Measurements from ENCODE around the gene TARBP2.

Gene TARBP2, protein sequence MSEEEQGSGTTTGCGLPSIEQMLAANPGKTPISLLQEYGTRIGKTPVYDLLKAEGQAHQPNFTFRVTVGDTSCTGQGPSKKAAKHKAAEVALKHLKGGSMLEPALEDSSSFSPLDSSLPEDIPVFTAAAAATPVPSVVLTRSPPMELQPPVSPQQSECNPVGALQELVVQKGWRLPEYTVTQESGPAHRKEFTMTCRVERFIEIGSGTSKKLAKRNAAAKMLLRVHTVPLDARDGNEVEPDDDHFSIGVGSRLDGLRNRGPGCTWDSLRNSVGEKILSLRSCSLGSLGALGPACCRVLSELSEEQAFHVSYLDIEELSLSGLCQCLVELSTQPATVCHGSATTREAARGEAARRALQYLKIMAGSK

DNA sequence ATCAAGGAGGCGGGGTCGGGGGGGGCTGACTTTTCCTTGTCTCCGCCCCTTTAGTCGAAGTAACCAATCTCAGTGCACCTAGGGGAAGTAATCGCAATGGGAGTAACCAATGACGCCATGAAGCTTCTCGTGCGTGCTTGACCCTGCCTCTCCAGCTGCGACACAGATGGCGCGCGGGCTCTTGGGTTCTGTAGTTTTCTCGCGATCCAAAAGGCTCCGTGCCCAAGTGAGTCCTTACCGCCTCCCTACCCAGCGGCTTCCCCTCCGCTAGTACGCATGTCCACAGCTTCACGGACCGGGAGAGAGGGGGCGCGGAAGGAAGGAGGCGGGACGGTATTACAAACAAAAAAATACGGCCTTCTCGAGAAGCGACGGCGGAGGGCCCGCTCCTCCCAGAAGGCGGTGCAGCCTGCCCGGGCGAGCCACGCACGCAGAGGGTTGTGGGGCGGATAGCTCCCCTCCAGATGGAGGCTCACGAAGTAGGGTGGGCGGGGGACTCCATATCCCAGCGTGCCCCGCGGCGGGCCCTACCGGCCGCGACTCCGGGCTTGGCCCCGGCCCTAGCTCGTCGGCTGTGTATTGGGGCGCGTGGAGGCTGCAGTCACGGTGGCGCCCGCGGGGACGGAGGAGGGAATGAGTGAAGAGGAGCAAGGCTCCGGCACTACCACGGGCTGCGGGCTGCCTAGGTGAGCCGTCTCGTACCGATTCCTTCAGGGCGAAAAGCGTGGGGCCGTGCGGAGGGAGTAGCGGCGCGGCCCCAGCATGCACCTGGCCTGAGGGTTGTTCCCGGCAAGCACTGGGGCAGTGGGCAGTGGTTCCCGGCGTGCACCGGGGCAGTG is at the start of gene TARBP2:
Gene TARBP2 (plus strand): TSS at position 508 of the 839 bp plus-strand sequence. CDS start 126 bp downstream, at position 634.
- peak; percentile 100 for DNase-seq

DNA sequence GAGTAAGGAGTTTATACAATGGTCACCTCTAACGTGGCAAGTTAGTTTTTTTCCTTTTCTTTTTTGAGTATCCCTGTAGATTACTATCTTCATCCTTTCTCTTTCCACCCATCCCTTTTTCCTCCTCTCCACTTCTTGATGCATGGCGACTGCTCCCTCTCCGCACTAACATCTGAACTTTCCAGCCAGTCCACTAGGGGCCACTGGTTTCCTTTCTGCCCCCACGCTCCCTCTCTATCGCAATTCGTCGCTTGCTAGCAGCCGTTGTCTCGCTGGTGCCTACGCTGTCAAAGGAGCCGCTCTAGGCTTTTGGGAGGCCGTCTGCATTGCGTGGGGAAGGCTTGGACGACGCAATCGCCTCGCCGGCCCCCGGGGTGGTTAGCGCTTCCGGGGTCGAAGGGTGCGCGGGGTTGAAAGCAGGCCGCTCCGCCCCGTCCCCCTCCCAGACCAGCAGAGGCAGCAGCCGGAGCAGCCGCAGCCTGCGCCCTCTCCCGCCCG is 49.4 kb upstream of the TARBP2 start, which contains the start of gene PCBP2:
Gene PCBP2 (plus strand): TSS at position 442 of the 498 bp plus-strand sequence. CDS start 2,699 bp downstream, outside the sequence.
- DNase-seq = peak; percentile 100

DNA sequence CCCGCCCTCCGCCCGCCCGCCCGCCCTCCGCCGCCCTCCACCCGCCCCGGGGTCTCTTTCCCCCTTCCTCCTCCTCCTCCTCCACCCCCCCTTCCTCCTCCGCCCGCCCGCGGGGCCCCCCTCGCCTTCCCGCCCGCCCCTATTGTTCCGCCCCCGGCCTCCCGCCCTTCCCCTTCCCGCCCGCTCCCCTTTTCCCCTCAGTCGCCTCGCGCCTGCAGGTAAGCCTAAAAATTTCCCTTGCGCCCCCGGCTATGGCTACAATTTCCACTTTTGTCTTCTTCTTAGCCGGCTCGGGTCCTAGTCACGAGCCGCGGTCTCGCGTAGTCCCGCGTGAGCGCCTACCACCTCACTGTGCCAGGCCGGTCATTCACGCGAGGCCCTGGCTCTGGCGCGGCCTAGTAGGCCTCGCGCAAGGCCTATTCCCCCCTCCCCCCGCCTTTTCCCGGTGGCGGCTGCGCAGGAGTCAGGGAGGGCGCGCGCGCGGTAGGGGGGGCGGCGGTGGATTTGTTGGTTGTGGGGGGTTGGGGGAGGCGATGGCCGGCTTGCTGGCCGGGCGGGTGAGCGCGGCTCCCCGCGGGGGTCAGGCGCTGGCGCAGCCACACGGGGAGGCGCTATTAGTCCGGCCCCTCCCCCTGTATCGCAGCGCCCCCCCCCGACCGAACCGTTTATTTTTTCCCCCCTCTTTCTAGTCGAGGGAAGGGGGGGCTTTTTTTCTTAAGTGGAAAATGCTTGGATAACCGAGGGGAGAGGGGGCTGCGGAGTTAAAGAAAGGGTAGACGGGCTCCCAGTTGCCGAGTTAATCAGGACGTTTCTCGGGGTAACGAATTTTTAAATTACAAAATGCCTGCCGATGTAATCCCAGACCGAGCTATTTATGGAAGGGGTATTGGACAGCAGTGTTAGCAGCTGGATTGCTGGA is 48.7 kb upstream of the TARBP2 start:
- peak; percentile 92 for DNase-seq

DNA sequence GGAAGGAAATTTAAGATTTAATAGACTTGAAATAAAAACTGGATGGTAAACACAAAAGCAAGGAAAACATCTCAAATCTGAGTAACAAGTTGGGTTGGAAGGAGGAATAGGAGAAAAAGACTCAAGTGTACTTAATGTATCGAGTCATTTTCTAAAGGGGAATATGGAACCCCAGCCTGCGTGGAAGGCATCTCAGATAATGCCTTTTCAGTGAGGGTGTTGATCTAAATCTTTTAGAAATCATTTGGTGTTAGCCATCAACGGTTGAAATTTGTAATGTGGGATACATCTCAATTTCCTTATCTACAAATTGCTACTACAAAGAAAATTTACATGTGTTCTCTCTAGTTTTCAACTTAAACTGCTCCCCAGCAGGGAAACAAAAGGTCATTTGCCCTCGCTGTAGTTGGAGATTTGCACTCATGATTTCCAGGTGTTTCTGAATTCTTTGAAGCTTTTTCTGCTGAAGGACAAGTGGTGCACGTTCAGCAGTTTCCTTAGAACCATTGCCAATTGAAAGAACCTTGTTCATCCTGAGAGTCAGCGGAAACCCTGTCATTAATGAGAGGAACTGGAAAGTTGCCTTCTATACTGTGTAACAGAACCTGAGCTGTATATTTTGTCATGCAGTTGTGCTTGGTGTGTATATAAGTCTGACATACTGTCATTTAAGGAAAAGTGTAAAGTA is 47.0 kb upstream of the TARBP2 start:
- DNase-seq = no peak

DNA sequence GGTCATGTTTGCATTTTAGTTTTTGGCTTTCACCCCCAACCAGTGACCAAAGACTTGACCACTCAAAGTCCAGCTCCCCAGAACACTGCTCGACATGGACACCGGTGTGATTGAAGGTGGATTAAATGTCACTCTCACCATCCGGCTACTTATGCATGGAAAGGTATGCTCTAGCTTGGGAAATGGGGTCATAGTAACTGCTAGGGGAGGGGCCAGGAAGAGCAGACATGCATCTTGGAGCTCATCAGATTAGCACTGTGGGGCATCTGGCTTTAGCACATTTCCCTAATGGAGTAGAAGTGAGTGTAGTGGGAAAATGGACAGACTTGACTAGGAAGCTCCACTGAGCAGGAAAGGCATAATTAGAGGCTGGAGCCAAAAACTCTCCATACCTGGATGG is 46.4 kb upstream of the TARBP2 start:
- no peak for DNase-seq

DNA sequence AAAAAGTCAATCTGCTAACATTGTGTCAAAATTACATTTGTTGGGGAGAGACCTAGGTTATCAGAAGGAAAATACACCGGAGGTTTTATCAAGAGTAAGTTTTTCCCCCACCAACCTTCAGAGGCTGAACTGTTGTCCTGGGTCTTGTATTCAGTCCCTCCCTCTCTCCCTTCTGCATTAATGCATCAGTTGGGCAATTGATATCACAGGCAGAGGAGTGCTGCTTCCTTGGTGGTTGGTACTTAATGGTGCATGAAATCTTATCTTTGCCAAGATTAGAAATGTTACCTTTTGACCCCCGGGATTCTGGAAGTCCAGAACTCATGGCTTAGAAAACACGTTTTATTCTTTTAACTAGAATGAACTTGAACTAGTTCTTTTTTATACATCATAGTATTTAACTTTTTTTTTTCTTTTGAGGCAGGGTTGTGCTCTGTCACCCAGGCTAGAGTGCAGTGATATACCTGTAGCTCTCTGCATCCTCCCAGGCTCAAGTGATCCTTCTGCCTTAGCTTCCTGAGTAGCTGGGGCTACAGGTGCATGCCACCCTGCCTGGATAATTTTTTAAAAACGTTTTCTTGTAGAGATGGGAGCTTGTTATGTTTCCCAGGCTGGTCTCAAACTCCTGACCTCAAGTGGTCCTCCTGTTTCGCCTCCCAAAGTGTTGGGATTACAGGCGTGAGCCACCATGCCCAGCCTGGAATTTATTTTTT is 44.3 kb upstream of the TARBP2 start:
- no peak for DNase-seq

DNA sequence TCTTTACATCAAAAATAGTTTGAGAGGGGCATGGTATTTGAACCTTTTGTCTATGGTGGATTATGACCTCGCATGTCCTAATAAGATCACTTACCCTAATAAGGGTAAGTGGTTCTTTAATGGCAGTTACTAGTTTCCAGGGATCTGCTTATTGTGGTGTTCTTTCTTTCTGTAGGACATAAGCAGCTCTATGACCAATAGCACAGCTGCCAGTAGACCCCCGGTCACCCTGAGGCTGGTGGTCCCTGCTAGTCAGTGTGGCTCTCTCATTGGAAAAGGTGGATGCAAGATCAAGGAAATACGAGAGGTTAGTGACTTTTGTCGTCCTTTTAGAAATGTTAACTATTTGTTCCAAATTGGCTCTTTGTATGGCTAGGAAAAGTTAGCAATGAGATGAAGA is 42.0 kb upstream of the TARBP2 start:
- DNase-seq = no peak

DNA sequence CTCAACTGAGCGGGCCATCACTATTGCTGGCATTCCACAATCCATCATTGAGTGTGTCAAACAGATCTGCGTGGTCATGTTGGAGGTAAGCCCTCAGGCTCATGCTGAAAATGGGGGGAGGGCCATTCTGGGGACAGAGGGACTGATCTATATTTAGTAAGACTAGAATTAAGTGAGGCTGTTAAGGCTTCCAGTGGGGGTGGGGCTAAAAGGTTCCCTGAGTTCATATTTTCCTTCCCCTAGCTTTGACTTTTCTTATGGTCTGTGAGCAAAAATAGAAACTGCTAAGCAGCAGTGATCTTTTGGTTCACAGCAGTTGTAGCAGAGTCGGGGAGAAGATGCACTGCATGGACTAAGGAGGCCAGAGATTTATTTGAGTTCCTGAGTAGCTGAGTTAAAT is 40.0 kb upstream of the TARBP2 start:
- DNase-seq = no peak

DNA sequence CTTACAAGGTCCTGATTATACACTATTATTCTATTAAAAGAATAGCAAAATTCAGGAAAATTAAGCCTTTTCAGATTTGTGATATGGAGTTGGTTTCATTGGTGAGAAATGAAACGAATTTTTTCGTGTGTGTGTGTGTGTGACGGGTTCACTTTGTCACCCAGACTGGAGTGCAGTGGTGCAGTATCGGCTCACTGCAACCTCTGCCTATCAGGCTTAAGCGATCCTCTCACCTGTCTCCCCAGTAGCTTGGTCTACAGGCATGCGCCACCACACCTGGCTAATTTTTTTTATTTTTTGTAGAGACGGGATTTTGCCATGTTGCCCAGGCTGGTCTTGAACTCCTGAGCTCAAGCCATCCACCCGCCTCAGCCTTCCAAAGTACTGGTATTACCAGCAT is 39.5 kb upstream of the TARBP2 start:
- no peak for DNase-seq

DNA sequence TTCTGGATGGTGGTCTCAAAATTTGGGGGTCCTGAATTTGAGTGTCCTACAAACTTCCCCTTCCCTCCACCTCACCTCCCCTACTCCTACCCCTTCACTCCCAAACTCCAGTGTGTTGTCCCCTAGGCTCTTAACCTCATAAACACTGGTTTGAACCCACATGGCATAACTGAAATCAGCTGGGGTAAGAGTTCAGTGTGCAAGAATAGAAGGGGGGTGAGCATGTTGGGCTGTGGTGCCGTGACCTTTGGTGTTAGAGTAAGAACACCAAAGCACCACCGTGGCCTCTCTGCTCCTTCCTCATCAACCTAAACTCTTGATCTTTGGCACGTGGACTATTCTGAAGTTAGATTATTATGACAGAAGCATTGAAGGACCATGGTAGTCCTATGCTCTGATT is 38.1 kb upstream of the TARBP2 start:
- no peak for DNase-seq

DNA sequence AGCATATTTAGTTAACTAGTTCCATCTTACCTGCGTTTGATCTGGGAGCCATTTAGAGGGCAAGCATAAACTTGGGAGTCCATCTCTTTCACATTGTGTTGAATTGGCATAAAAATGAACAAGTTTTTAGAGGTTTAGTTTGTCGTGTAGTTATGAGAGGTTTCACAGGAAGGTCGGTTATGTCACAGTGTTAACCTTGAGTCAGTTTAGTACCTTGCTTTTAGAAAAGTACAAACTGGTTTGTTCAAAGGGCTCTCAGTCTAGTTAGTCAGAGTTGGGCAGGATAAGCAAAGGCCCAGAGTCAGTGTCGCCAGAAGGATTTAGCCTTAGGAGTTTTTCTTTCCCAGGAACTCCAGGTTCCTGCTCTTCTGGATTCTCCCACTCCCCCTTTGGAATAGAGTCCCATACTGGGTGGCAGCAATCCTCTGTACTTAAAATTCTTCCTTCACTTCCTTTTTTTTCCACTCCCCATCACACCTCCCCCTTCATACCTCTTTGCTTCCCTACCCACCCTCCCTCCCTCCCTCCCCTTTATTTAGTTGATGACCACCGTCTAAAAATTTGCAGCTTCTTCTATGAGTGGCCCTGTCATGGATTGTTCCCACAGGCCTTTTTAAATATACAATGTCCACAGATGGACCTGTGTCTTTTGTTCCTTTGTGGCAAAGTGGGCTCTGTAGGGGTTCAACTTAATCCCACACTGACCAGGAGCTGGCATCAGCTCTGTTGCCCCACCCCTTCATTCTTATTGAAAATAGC is 37.1 kb upstream of the TARBP2 start:
- no peak for DNase-seq

DNA sequence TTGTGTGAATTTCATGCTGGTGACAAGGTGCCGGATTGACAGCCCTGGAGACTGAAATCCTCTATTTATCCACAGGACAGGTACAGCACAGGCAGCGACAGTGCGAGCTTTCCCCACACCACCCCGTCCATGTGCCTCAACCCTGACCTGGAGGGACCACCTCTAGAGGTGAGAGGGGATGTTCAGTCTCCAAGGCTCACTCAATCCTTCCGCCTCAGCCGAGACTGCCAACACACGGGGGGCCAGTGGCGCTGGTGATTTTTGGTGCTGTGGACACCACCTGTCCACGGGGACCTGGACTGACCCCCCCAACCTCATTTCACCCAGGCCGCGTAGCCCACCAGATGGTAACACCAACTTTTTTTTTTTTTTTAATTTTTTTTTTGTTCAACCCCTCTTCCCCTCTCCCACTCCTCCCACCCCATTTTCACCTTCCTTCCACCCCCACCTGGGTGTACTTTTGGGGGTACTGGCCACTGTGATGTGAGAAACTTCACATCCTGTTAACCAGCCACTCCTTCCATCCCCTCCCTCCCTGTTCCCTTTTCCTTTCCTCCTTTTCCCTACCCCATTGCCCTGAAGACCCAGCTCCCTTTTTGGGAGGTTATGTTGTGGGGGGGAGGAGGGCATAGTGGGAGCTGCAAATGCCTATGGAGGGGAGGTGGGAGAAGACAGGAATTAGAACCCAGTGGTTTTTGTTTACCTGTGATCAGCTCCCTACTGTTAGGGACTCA is 36.2 kb upstream of the TARBP2 start:
- no peak for DNase-seq

DNA sequence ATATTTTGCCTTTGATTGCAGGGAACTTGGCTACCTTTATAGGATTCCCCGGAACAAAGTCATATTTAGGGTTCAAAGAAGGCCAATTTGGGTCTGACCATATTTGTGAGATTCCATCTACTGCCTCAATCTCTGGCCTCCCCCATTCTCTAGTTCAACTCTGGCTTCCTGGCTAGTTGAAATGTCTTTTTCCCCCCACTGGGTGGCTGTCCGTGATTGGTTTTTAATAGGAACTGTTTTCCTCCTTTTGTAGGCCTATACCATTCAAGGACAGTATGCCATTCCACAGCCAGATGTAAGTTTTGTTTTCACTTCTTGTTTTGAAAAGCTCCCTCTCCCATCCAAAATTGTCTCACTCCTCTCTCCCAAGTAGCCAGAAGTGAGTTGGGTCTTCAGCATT is 35.4 kb upstream of the TARBP2 start:
- no peak for DNase-seq

DNA sequence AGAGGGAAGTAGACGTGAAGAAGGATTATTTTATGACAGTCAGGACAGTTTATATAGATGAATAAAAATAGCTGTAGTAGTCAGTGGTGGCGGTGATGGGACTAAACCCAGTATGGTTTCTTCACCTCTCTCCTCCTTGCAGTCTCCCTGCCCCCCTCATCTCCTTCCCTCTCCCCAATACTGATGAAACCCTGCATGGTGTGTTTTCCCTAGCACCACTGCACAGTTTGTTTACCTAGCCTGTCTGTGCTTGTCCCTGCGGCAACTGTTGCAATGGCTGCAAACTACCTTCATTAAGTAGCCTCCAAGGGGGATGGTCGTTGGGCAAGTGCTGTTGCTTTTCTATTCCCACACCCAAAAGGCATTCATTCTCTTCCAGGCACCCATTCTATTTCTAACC is 34.4 kb upstream of the TARBP2 start:
- no peak for DNase-seq

DNA sequence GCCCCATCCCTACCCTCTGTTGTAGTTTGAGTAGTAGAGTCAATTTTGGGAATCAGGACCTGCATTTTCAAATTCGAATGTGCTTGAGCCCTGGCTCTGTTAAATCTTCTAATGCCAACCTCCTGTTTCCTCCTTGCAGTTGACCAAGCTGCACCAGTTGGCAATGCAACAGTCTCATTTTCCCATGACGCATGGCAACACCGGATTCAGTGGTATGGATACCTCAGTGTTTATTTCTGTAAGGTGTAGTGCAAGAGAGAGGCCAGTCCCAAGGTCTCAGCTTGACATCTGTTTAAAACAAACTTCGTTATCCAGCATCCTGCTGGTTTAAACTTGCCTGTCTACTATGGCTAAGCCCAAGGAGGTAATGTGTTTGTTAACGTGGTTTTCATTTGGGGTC is 34.0 kb upstream of the TARBP2 start:
- DNase-seq = no peak

DNA sequence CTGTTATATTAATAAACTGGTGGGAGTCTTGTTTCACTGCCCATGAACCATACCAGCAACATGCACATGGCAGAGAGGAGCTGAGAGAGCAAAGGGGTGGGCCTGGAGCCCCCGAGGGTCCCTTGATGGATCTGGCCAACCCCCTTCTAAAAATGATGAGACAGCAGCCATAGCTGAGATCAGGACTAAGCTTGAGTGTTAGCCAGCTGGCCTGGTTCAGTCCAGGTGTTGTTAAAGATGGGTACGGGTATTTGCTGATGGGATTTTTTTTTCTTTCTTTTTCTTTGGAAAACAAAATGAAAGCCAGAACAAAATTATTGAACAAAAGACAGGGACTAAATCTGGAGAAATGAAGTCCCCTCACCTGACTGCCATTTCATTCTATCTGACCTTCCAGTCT is 33.2 kb upstream of the TARBP2 start:
- DNase-seq = no peak

DNA sequence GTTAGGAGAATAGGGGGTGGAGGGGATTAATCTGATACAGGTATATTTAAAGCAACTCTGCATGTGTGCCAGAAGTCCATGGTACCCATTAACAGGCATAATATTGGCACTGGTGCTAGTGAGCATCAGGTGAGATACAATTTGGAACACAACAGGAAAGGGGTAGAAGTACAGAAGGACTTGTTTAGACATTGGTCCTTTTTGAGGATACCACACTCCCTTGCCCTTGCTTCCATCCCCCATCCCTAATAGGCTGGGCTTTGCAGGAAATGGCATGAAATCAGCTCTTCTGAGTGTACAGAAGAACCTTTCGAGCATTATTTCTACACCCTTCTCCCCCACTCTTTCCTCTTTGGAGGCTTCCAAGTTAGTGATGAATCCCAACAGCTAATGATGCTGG is 32.8 kb upstream of the TARBP2 start:
- DNase-seq = no peak

DNA sequence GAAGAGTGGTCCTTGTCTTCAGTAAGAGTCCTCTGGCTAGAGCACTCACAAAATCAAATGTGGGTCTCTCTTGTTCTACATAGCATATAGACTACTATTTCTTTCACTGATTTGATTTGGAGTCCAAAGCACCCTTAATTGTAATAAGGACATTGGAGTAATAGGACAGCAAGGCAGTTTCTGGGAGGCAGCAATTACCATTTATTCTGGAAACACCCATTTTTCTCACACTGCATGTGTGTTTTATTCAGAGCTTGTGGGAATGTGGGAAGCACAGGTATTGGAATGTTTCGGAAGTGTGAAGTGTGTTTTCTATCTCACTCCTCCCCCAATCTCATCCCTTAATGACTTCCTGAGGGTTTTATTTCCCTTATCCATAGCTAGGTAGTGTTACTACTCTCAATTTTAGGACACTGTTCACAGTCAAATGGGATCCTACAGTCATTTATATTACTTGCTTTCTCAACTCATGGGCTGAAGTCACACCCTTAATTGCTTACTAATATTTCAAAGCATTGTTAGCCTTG is 29.0 kb upstream of the TARBP2 start:
- DNase-seq = no peak

DNA sequence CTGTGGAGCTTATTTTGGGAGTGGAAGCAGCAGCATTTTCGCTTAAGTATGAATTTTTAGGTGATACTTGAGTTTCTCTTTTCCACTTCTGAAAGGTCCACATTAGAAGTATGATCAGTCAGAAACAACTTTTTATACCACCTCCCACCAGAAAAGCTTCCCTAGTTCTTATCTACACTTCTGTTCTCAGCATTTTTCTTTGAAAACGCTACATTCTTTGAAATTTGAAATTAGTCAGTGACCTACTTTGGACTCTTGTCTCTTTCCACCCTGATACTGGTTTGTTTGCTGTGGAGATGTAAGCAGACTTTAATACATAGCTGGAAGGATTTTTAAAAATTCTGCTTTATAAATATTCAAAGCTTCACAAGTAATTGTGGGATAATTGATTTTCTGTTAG is 27.0 kb upstream of the TARBP2 start:
- no peak for DNase-seq

DNA sequence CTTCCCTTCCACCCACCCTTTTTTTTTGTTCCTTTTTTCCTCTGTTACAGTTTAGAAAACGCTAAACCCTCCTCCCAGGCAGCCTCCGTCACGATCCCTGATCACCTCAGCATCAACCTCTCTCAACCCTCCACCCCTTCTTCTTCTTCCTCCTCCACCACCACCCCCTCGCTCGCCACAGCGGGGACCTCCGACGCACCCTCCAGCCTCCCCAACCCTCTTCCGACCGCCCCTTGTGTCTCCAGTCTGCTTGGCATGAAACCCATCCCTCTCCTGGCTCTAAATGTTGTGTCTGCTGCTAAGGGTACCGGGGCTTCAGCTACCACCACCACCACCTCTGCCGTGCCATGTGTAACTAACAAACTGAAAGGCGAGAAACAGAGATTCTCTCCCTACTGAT is 26.3 kb upstream of the TARBP2 start:
- no peak for DNase-seq

All from hematopoietic multipotent progenitor cell treated with erythropoietin and hydrocortisone succinate and interleukin-3 and kit ligand, for 4 days (in vitro differentiated cells).